NT2/D1 (cell line): ENCODE measurements around the gene TPP1.

Source experiments
- SUZ12 ChIP-seq: IDR thresholded peaks from 2 replicates; pipeline ENCODE4 v1.6.1; 2011; ENCODE audit not compliant: insufficient read length, insufficient read depth; ENCODE audit errors: extremely low read depth
- YY1 ChIP-seq: IDR thresholded peaks from 2 replicates; pipeline ENCODE4 v1.6.1; 2011; ENCODE audit not compliant: insufficient read length, insufficient read depth

DNA sequence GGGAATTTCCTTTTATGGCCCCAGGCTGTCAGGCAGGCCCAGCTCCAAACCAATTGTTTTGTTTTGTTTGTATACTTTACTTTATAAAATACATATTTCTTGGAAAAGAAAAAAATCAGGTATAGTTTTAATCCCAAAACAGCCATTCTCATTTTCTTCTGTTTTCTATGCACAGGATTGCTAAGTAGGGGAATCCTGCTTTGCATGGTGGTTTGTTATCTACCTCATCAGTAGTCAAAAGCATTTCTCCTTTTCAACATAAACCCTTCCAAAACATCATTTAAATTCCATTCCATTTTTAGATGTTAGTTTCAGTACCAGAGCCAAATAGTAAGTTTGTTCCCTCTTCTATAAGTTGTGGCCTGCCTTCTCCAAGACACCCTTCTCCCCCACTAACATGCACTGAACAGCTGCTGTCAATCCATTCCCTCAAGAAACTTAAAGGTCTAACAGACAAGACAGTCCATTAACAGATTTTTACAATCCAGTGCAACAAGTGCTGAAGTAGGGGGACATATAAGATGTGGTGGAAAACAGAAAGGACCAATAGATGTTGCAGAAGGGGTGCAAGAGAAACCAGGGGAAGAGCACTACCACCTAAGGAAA is 11.9 kb downstream of the TPP1 start:
- TF ChIP-seq YY1 (no peak), SUZ12 (no peak)
